IMR-90 (cell line): ENCODE measurements around the gene YWHAG. TPM values are rescaled to one million over a fixed set of nuclear protein-coding genes. Genes with fewer than 3 reads are reported as not detected.

Source experiments
- ATAC-seq: fragments of 200-7000 bp; cut with Tn5 transposase; 2 replicates; pipeline ENCODE4 v1.9.1; 2020; ENCODE audit warnings: low read depth, mild to moderate bottlenecking, moderate library complexity
- BruUV-seq: library from RNA; stranded (reverse); fragments of 400-500 nt; replicated peaks from 2 replicates; lab custom pipeline; 2021; lab: Mats Ljungman, UMichigan
- CTCF ChIA-PET: fragments of 300-600 bp; formaldehyde crosslinking; extraction: SDS; loops from one replicate; lab custom pipeline; 2021; ENCODE audit warnings: antibody characterized with exemption; lab: Yijun Ruan, JAX
- POLR2A ChIA-PET: fragments of 300-600 bp; sonication (Branson Sonifier 250); formaldehyde crosslinking; loops from one replicate; lab custom pipeline; 2022; ENCODE audit warnings: antibody characterized with exemption; ENCODE audit not compliant: unreplicated experiment; lab: Charles Lee
- DNase-seq: peaks from one replicate; pipeline ENCODE4 v3.0.0; 2013
- H2AFZ ChIP-seq: replicated peaks from 2 replicates; pipeline ENCODE3; 2013; ENCODE audit warnings: low read length, mild to moderate bottlenecking; ENCODE audit not compliant: poor library complexity
- H2AK5ac ChIP-seq: 2 replicates; pipeline ENCODE4 v1.6.1; 2013; ENCODE audit warnings: low read depth, low read length, inconsistent platforms
- H2AK9ac ChIP-seq: replicated peaks from 2 replicates; pipeline ENCODE3; 2013; ENCODE audit warnings: mild to moderate bottlenecking, low read depth, low read length, moderate library complexity; ENCODE audit not compliant: poor library complexity
- H2BK120ac ChIP-seq: 2 replicates; pipeline ENCODE4 v1.6.1; 2013; ENCODE audit warnings: low read depth, low read length, inconsistent platforms
- H2BK15ac ChIP-seq: 3 replicates; pipeline ENCODE4 v1.6.1; 2013; ENCODE audit warnings: low read depth, low read length, inconsistent platforms
- H2BK20ac ChIP-seq: 2 replicates; pipeline ENCODE4 v1.6.1; 2013; ENCODE audit warnings: low read depth, mild to moderate bottlenecking, inconsistent platforms, low read length, moderate library complexity
- H2BK5ac ChIP-seq: 2 replicates; pipeline ENCODE4 v1.6.1; 2013; ENCODE audit warnings: mild to moderate bottlenecking, low read depth, low read length, inconsistent platforms; ENCODE audit not compliant: poor library complexity, severe bottlenecking
- H3K14ac ChIP-seq: replicated peaks from 2 replicates; pipeline ENCODE4 v1.6.1; 2013; ENCODE audit warnings: low read depth, low read length, inconsistent platforms
- H3K18ac ChIP-seq: 2 replicates; pipeline ENCODE4 v1.6.1; 2013; ENCODE audit warnings: low read depth, low read length, control low read depth
- H3K23ac ChIP-seq: 2 replicates; pipeline ENCODE4 v1.6.1; 2013; ENCODE audit warnings: low read depth, low read length, inconsistent platforms
- H3K27ac ChIP-seq: 2 replicates; pipeline ENCODE4 v1.5.1; 2013; ENCODE audit warnings: mild to moderate bottlenecking, control low read depth, low read length; ENCODE audit not compliant: insufficient read depth
- H3K27me3 ChIP-seq: 2 replicates; pipeline ENCODE4 v1.6.1; 2013; ENCODE audit warnings: low read length; ENCODE audit not compliant: control insufficient read depth, insufficient read depth
- H3K36me3 ChIP-seq: 2 replicates; pipeline ENCODE4 v1.6.1; 2013; ENCODE audit warnings: low read length, mixed read lengths; ENCODE audit not compliant: control insufficient read depth, insufficient read depth
- H3K4ac ChIP-seq: 2 replicates; pipeline ENCODE4 v1.6.1; 2013; ENCODE audit warnings: low read depth, low read length, inconsistent platforms
- H3K4me1 ChIP-seq: 2 replicates; pipeline ENCODE4 v1.6.1; 2013; ENCODE audit warnings: low read length, mixed read lengths; ENCODE audit not compliant: control insufficient read depth, insufficient read depth
- H3K4me2 ChIP-seq: 2 replicates; pipeline ENCODE4 v1.6.1; 2013; ENCODE audit warnings: low read depth, mild to moderate bottlenecking, control low read depth, low read length, moderate library complexity
- H3K4me3 ChIP-seq: 2 replicates; pipeline ENCODE4 v1.5.1; 2013; ENCODE audit warnings: low read depth, mild to moderate bottlenecking, control low read depth, low read length, moderate library complexity; ENCODE audit not compliant: insufficient read depth
- H3K56ac ChIP-seq: 2 replicates; pipeline ENCODE4 v1.6.1; 2013; ENCODE audit warnings: low read length, inconsistent platforms; ENCODE audit not compliant: insufficient read depth; ENCODE audit errors: extremely low read depth
- H3K79me1 ChIP-seq, 2 experiments: 2 replicates each; pipeline ENCODE4 v1.6.1; 2013; ENCODE audit warnings: low read length in 2 of 2, inconsistent platforms in 1 of 2, low read depth in 1 of 2
- H3K9ac ChIP-seq: 2 replicates; pipeline ENCODE4 v1.6.1; 2013; ENCODE audit warnings: low read depth, low read length, control low read depth
- H3K9me1 ChIP-seq: 2 replicates; pipeline ENCODE4 v1.6.1; 2013; ENCODE audit warnings: low read length, inconsistent platforms; ENCODE audit not compliant: insufficient read depth
- H3K9me3 ChIP-seq: 2 replicates; pipeline ENCODE4 v1.6.1; 2013; ENCODE audit warnings: low read length; ENCODE audit not compliant: control insufficient read depth, insufficient read depth
- H4K20me1 ChIP-seq: 2 replicates; pipeline ENCODE4 v1.6.1; 2013; ENCODE audit warnings: low read length, inconsistent platforms; ENCODE audit not compliant: insufficient read depth
- H4K5ac ChIP-seq: 2 replicates; pipeline ENCODE4 v1.6.1; 2013; ENCODE audit warnings: mild to moderate bottlenecking, low read depth, low read length, control low read depth
- H4K8ac ChIP-seq, 2 experiments: 2 replicates each; pipeline ENCODE4 v1.6.1; 2013; ENCODE audit warnings: low read depth in 2 of 2, low read length in 2 of 2, control low read depth in 1 of 2, inconsistent platforms in 1 of 2
- H4K91ac ChIP-seq: 2 replicates; pipeline ENCODE4 v1.6.1; 2013; ENCODE audit warnings: low read depth, low read length, inconsistent platforms; ENCODE audit not compliant: insufficient read depth
- BHLHE40 ChIP-seq: fragments of 150-350 bp; IDR thresholded peaks from 2 replicates; pipeline ENCODE4 v1.6.1; 2016; ENCODE audit warnings: mild to moderate bottlenecking, low read depth, low read length
- CEBPB ChIP-seq: IDR thresholded peaks from 2 replicates; pipeline ENCODE4 v1.6.1; 2012; ENCODE audit warnings: low read depth, low read length, improper control_type of control experiment
- CHD1 ChIP-seq: IDR thresholded peaks from 2 replicates; pipeline ENCODE4 v1.6.1; 2012; ENCODE audit warnings: low read depth, low read length, improper control_type of control experiment
- FOS ChIP-seq: fragments of 150-350 bp; IDR thresholded peaks from 2 replicates; pipeline ENCODE4 v1.6.1; 2016; ENCODE audit warnings: low read depth, low read length
- MAZ ChIP-seq: IDR thresholded peaks from 2 replicates; pipeline ENCODE4 v1.6.1; 2012; ENCODE audit warnings: low read depth, mild to moderate bottlenecking, low read length, improper control_type of control experiment, moderate library complexity, borderline replicate concordance
- MXI1 ChIP-seq: IDR thresholded peaks from 2 replicates; pipeline ENCODE4 v1.6.1; 2012; ENCODE audit warnings: low read depth, mild to moderate bottlenecking, low read length, moderate library complexity, borderline replicate concordance
- POLR2A ChIP-seq: IDR thresholded peaks from 2 replicates; pipeline ENCODE4 v1.6.1; 2012; ENCODE audit warnings: mild to moderate bottlenecking, low read depth, low read length
- RAD21 ChIP-seq: IDR thresholded peaks from 2 replicates; pipeline ENCODE4 v1.6.1; 2012; ENCODE audit warnings: low read length, improper control_type of control experiment
- RCOR1 ChIP-seq: IDR thresholded peaks from 2 replicates; pipeline ENCODE4 v1.6.1; 2012; ENCODE audit warnings: mild to moderate bottlenecking, low read length, improper control_type of control experiment; ENCODE audit not compliant: insufficient replicate concordance
- RFX5 ChIP-seq: IDR thresholded peaks from 2 replicates; pipeline ENCODE4 v1.8.0; 2012; ENCODE audit warnings: low read depth, mild to moderate bottlenecking, low read length, moderate library complexity
- SMC3 ChIP-seq: fragments of 150-350 bp; IDR thresholded peaks from 2 replicates; pipeline ENCODE4 v1.6.1; 2016; ENCODE audit warnings: low read depth, mild to moderate bottlenecking, antibody characterized with exemption, low read length, moderate library complexity
- USF2 ChIP-seq: fragments of 150-350 bp; IDR thresholded peaks from 2 replicates; pipeline ENCODE4 v1.6.1; 2017; ENCODE audit warnings: mild to moderate bottlenecking, antibody characterized with exemption, low read length, low read depth
- WGBS, 2 experiments: methylation state at CpG; one replicate each; pipeline versions ENCODE4 v1.1.5 to v1.1.7; 2013; ENCODE audit warnings: missing lambda C conversion rate in 2 of 2; ENCODE audit not compliant: insufficient read length in 1 of 2; ENCODE audit errors: extremely low coverage in 2 of 2; 5-methylcytosine and 5-hydroxymethylcytosine counted together
- dilution Hi-C: fragments of 300-500 bp; cut with HindIII; formaldehyde crosslinking; loops from one replicate; pipeline ENCODE4 v1.14.3; 2018; ENCODE audit warnings: low sequenced_read_pairs; ENCODE audit not compliant: unreplicated experiment
- in situ Hi-C: fragments of 300-500 bp; cut with MboI; formaldehyde crosslinking; loops from 3 replicates; pipeline ENCODE4 v1.14.3; 2019; ENCODE audit warnings: low sequenced_read_pairs, inconsistent platforms, mixed read lengths
- intact Hi-C: fragments of 100-400 bp; cut with micrococcal nuclease; formaldehyde crosslinking; loops from 2 replicates; pipeline ENCODE4 v1.10.0; 2022
- polyA plus RNA-seq, 3 experiments: library from polyadenylated mRNA; depleted of rRNA; stranded (reverse); fragments of >200 nt; gene quantifications; 2 replicates each; pipeline ENCODE4 v1.2.3, GENCODE V29; 2012; ENCODE audit warnings: low replicate concordance in 1 of 3
- total RNA-seq: library from RNA; depleted of rRNA; stranded (reverse); fragments of >200 nt; gene quantifications from 2 replicates; pipeline ENCODE4 v1.2.3, GENCODE V29; 2012

The YWHAG gene
- total and polyA plus RNA-seq, 2 of the 4 experiments (the other 2 are of a cell fraction): 40.1 to 64.9 TPM

GRCh38 chr7:76371396-76371795, 12.6 kb upstream of the YWHAG start:
- H2BK15ac ChIP-seq: no peak overlapping the region
- no peak for ATAC-seq
- DNase-seq: no peak
- H3K36me3 ChIP-seq: no peaks in the 10 kb centered on the region
- H3K9me3 ChIP-seq: no peaks in the 10 kb centered on the region
- no peaks in the 10 kb centered on the region for H4K20me1 ChIP-seq
- H2BK120ac ChIP-seq: no peak overlapping the region
- WGBS, 2 experiments: 80% methylated on average over 3 of the region's 3 CpGs; no CpG with 5 or more reads in 1 of the 2 experiments
- ChIA-PET POLR2A (no interaction called here), CTCF (no interaction called here)
- H4K8ac ChIP-seq: no peak overlapping the region
- H4K91ac ChIP-seq: no peak overlapping the region
- H3K56ac ChIP-seq: no peak overlapping the region
- no peak for TF ChIP-seq CEBPB
- no peak for TF ChIP-seq MXI1
- TF ChIP-seq RCOR1: no peak
- no peak for TF ChIP-seq RFX5
- TF ChIP-seq RAD21: no peak
- TF ChIP-seq SMC3: no peak
- TF ChIP-seq CHD1: no peak
- no peak for TF ChIP-seq USF2
- no peak for TF ChIP-seq MAZ
- no peak for TF ChIP-seq POLR2A
- no peak for TF ChIP-seq FOS
- no peak for TF ChIP-seq BHLHE40
- no peak overlapping the region for H3K14ac ChIP-seq
- no peak overlapping the region for H3K9ac ChIP-seq
- dilution Hi-C loops: no loop called here
- no peak overlapping the region for H3K4me3 ChIP-seq
- BruUV-seq: no TSS peak
- peaks cover 3% of the 10 kb centered on the region for H3K4me1 ChIP-seq
- no peak overlapping the region for H3K23ac ChIP-seq
- no peak overlapping the region for H3K4me2 ChIP-seq
- H2AK5ac ChIP-seq: no peak overlapping the region
- H3K9me1 ChIP-seq: peaks cover 10% of the 10 kb centered on the region; the same call in 1 of the 2 replicates
- in situ Hi-C loops: no loop called here
- H3K27ac ChIP-seq: no peak overlapping the region
- H2AFZ ChIP-seq: no peak overlapping the region
- H2AK9ac ChIP-seq: no peak overlapping the region
- H4K5ac ChIP-seq: no peak overlapping the region
- H3K27me3 ChIP-seq: no peaks in the 10 kb centered on the region
- H3K4ac ChIP-seq: no peak overlapping the region
- H2BK20ac ChIP-seq: no peak overlapping the region
- H2BK5ac ChIP-seq: no peak overlapping the region
- no peak overlapping the region for H3K18ac ChIP-seq
- peaks cover 0 to 4% of the 10 kb centered on the region in 2 experiments; a peak in 1 of 4 replicates for H3K79me1 ChIP-seq
- intact Hi-C loops: no loop called here
